Esophagus muscularis mucosa (tissue), 4 donors: ENCODE measurements around the gene FOXJ1. TPM values are rescaled to one million over a fixed set of nuclear protein-coding genes. Genes with fewer than 3 reads are reported as not detected.

Source experiments
- DNase-seq: peaks from one replicate; pipeline ENCODE4 v3.0.0-alpha.2; 2017; ENCODE audit errors: extremely low spot score
- H3K27ac ChIP-seq, 4 donors: fragments of 200-600 bp; sonication (generic); replicated peaks in 1 of 4; 1 replicate in 3 of 4; 2 replicates in 1 of 4; pipeline ENCODE4 v1.5.1; 2016 to 2019; ENCODE audit warnings: mild to moderate bottlenecking in 1 of 4
- H3K27me3 ChIP-seq, 4 donors: fragments of 200-600 bp; sonication (generic); one replicate each; pipeline versions ENCODE4 v1.5.1 to v1.6.0; 2016 to 2019
- H3K36me3 ChIP-seq, 4 donors: fragments of 200-600 bp; sonication (generic); one replicate each; pipeline ENCODE4 v1.5.1; 2016 to 2019
- H3K4me1 ChIP-seq, 4 donors: fragments of 200-600 bp; sonication (generic); one replicate each; pipeline ENCODE4 v1.5.1; 2016 to 2019
- H3K4me3 ChIP-seq, 4 donors: fragments of 200-600 bp; sonication (generic); 1 replicate in 2 of 4; 2 replicates in 2 of 4; pipeline ENCODE4 v1.5.1; 2016 to 2019; ENCODE audit warnings: mild to moderate bottlenecking in 4 of 4, moderate library complexity in 1 of 4
- H3K9me3 ChIP-seq, 4 donors: fragments of 200-600 bp; sonication (generic); 1 replicate in 3 of 4; 2 replicates in 1 of 4; pipeline ENCODE4 v1.5.1; 2016 to 2019
- CTCF ChIP-seq, 3 experiments: fragments of 200-600 bp in 2 of 3; fragments of 450-650 bp in 1 of 3; sonication (generic) in 2 of 3; IDR thresholded peaks; one replicate each; pipeline ENCODE4 v1.5.1; 2017 to 2019; ENCODE audit warnings: antibody characterized with exemption in 3 of 3, mild to moderate bottlenecking in 2 of 3, moderate library complexity in 1 of 3
- EP300 ChIP-seq: sonication (generic); formaldehyde crosslinking; IDR thresholded peaks from one replicate; pipeline ENCODE4 v1.6.1; 2017; ENCODE audit warnings: antibody characterized with exemption
- POLR2A ChIP-seq: fragments of 450-650 bp; IDR thresholded peaks from one replicate; pipeline ENCODE4 v1.6.1; 2017; ENCODE audit warnings: antibody characterized with exemption, moderate library complexity, mild to moderate bottlenecking, low read depth
- POLR2AphosphoS5 ChIP-seq, 2 donors: sonication (generic); formaldehyde crosslinking; IDR thresholded peaks; one replicate each; pipeline ENCODE4 v1.6.1; 2017; ENCODE audit warnings: antibody characterized with exemption in 2 of 2
- WGBS: methylation state at CpG from one replicate; pipeline ENCODE4 v1.1.5; 2018; 5-methylcytosine and 5-hydroxymethylcytosine counted together
- intact Hi-C: fragments of 100-400 bp; cut with DNase I; formaldehyde crosslinking; loops from one replicate; pipeline ENCODE4 v1.15.1; 2023
- total RNA-seq, 4 donors: library from RNA; depleted of rRNA; stranded (reverse); fragments of >200 nt; gene quantifications; one replicate each; pipeline versions ENCODE4 v1.1.0 to v1.2.1, GENCODE V29; 2016

FOXJ1 gene
- total RNA-seq, 4 donors from 2014 or later: 0.32 TPM; not detected in 3

- Histone ChIP-seq H3K9me3 (no peaks in the 10 kb centered on the region), H3K4me3 (no peak overlapping the region), H3K36me3 (no peaks in the 10 kb centered on the region), H3K27me3 (peaks cover 0 to 35% (median 30%) of the 10 kb centered on the region in 4 donors), H3K4me1 (peaks cover 35 to 46% (median 41%) of the 10 kb centered on the region in 4 donors), H3K27ac (no peak overlapping the region)
- no peak for DNase-seq
- 95% methylated on average over 6 of the region's 6 CpGs for WGBS
- intact Hi-C loops: no loop called here
- TF ChIP-seq POLR2AphosphoS5 (IDR thresholded peaks at IDR 0.05) (no peak), POLR2A (no peak), EP300 (no peak)
These were observed 1.6 kb upstream of the FOXJ1 start for GRCh38 chr17:76142585-76143041.

GRCh38 chr17:76142039-76142584 lies 1.1 kb upstream of the FOXJ1 start:
- TF ChIP-seq POLR2A (no peak), CTCF (IDR thresholded peaks at IDR 0.05) (no peak), POLR2AphosphoS5 (IDR thresholded peaks at IDR 0.05) (no peak), EP300 (no peak)
- Histone ChIP-seq H3K27me3 (peaks cover 0 to 40% (median 35%) of the 10 kb centered on the region in 4 donors), H3K4me1 (peaks cover 35 to 51% (median 45%) of the 10 kb centered on the region in 4 donors), H3K9me3 (no peaks in the 10 kb centered on the region), H3K27ac (no peak overlapping the region), H3K36me3 (no peaks in the 10 kb centered on the region), H3K4me3 (no peak overlapping the region)
- WGBS: 68% methylated on average over 10 of the region's 10 CpGs
- DNase-seq: no peak
- intact Hi-C loops: no loop called here

- no peaks in the 10 kb centered on the region for H3K36me3 ChIP-seq
- H3K9me3 ChIP-seq: no peaks in the 10 kb centered on the region
- peak overlapping the region; percentile 52 to 67 (median 58) for H3K4me3 ChIP-seq
- no peak overlapping the region for H3K27ac ChIP-seq
- peaks cover 0 to 54% (median 45%) of the 10 kb centered on the region in 4 donors for H3K27me3 ChIP-seq
- no peak for DNase-seq
- intact Hi-C loops: no loop called here
- TF ChIP-seq EP300 (no peak), POLR2AphosphoS5 (IDR thresholded peaks at IDR 0.05) (no peak), POLR2A (no peak), CTCF (IDR thresholded peaks at IDR 0.05) (no peak)
- H3K4me1 ChIP-seq: peaks cover 29 to 51% (median 45%) of the 10 kb centered on the region in 4 donors
- WGBS: 5% methylated on average over 19 of the region's 24 CpGs
These were observed 309 bp downstream of the FOXJ1 start for GRCh38 chr17:76140661-76141211.

GRCh38 chr17:76139801-76140660 lies 1.0 kb downstream of the FOXJ1 start:
- Histone ChIP-seq H3K4me3 (peak overlapping the region; percentile 8 to 67 (median 54)), H3K9me3 (no peaks in the 10 kb centered on the region), H3K36me3 (no peaks in the 10 kb centered on the region), H3K27me3 (peaks cover 0 to 61% (median 50%) of the 10 kb centered on the region in 4 donors), H3K4me1 (peaks cover 25 to 51% (median 43%) of the 10 kb centered on the region in 4 donors), H3K27ac (no peak overlapping the region)
- WGBS: 27% methylated on average over 25 of the region's 78 CpGs
- TF ChIP-seq POLR2A (no peak), CTCF (IDR thresholded peaks at IDR 0.05) (no peak), EP300 (no peak)
- no peak for DNase-seq
- intact Hi-C loops: no loop called here
